Activated naive CD4-positive, alpha-beta T cell treated with anti-CD3 and anti-CD28 coated beads, Interleukin-2, amount 50 U/mL, for 16 hours (primary cell): ENCODE data around the gene GUCD1.

Experiments
- DNase-seq: peaks from one replicate; pipeline ENCODE4 v3.0.0-alpha.2; 2020

GUCD1 gene

GRCh38 chr22:24523873-24524272 is 31.1 kb downstream of the GUCD1 start:
- no peak for DNase-seq

DNA sequence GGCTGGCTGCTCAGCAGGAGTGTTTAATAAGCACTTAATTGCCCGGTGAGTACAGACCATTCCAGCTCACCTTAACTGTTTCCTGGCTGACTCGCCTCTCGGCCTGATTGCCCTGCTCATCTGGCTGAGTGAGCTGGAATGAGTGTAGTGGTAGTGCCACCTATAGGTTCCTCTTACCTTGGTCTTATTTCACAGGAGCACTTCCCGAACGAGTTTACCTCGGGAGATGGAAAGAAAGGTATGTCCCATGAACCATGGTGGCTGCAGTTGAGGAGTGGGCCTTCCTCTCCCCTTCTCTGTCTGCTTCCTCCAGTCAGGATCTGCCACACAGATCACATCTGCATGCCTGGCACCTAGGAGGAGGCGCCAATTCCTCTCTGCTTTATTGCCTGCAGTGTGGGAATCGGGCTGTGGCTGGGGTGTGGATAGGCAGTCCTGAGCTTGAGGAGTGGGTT is 33.1 kb downstream of the GUCD1 start:
- peak; percentile 29 for DNase-seq

GRCh38 chr22:24519496-24519895 is 35.4 kb downstream of the GUCD1 start:
- DNase-seq = no peak

- DNase-seq = no peak
Measured at GRCh38 chr22:24518771-24519485, 36.0 kb downstream of the GUCD1 start.

GRCh38 chr22:24518228-24518627 is 36.7 kb downstream of the GUCD1 start:
- no peak for DNase-seq

- no peak for DNase-seq
Measured at GRCh38 chr22:24517446-24517845, 37.5 kb downstream of the GUCD1 start.

GRCh38 chr22:24516301-24516737 is 38.6 kb downstream of the GUCD1 start:
- DNase-seq = no peak

DNA sequence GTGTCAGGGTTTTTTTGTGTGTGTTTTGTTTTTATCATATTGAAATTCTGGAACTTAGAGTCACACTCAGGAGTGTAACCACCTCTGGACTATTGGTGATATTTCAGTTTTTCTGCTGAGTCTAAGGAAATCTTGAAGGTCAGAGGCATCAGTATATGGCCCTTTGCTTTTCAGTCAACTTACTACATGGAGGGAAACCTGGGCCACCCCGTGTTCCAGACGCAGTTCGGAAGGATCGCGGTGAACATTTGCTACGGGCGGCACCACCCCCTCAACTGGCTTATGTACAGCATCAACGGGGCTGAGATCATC is 40.0 kb downstream of the GUCD1 start:
- no peak for DNase-seq

DNA sequence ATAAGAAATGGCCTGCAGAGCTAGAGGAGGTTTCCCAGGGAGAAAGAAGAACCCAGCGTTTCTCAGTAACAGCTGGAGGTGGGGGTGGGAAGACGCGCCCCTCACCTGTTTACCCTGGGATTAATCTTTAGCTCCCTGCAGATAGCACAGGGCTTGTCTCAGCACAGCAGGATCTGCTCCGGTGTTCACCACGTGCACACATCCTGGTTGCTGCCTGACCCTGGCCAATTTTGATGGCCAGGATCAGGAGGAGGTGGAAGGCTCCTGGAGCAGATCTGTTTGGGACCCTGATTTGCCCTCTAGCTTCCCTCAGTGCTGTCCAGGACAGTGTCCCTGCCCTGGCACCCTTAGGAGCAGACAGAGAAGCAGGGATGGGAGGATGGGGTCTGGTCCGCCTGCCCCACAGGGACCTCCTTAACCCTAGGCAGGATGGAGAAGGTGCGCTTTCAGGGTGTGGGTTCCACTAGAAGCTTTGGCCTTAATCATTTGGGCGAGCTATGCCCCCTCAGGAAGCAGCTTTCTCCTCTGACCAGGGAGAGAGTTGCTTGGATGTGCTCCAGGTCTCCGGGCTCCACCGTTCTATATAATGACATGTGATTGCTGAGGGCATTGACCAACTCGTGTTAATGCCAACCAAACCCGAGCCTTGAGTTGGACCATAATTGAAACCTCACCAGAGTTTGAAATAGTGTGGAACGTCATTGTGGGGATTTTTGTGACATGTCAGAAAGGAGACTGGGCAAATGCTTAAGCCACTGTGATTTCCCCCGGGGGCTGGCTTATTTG is 40.5 kb downstream of the GUCD1 start:
- no peak for DNase-seq

DNA sequence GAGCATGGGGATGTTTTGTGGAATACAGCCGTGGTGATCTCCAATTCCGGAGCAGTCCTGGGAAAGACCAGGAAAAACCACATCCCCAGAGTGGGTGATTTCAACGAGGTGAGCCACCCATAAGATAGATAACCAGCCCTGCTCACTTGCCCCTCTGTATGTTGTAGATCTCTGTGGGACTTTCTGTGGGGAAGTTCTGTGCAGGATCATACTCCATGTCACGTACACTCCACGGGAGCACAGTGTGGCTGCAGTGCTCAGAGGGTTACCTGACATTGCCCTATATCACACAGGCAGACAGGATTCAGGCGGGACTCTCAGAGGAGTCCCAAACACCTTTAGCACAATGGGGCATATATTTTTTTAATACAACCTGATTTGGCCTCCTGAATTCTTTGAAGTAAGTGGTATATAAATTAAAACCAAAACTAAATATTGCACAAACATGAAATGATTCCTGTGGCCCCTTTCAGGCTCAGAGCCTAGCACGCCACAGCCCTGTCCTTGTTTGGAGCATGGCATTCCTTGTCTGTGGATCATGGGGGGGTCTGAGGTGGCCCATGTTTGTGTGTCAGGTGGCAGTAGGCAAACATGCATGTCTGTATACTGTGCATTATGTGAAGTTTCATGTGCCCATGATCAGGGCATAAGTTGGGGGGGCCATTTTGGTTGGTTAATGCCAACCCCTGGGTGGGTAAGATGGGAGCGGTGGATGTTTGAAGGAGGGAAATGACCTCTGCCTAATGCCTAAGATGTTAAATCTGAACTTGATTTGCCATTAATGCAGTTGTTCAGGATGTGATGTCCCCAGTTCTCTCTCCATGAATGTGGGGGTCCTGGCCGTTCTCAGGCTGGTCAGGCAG is 41.3 kb downstream of the GUCD1 start:
- no peak for DNase-seq

GRCh38 chr22:24512043-24512442 is 42.9 kb downstream of the GUCD1 start:
- no peak for DNase-seq

- no peak for DNase-seq
Measured at GRCh38 chr22:24510637-24511625, 44.0 kb downstream of the GUCD1 start.

- no peak for DNase-seq
Measured at GRCh38 chr22:24507716-24508115, 47.2 kb downstream of the GUCD1 start.

GRCh38 chr22:24506802-24507438 is 48.0 kb downstream of the GUCD1 start:
- DNase-seq = no peak

DNA sequence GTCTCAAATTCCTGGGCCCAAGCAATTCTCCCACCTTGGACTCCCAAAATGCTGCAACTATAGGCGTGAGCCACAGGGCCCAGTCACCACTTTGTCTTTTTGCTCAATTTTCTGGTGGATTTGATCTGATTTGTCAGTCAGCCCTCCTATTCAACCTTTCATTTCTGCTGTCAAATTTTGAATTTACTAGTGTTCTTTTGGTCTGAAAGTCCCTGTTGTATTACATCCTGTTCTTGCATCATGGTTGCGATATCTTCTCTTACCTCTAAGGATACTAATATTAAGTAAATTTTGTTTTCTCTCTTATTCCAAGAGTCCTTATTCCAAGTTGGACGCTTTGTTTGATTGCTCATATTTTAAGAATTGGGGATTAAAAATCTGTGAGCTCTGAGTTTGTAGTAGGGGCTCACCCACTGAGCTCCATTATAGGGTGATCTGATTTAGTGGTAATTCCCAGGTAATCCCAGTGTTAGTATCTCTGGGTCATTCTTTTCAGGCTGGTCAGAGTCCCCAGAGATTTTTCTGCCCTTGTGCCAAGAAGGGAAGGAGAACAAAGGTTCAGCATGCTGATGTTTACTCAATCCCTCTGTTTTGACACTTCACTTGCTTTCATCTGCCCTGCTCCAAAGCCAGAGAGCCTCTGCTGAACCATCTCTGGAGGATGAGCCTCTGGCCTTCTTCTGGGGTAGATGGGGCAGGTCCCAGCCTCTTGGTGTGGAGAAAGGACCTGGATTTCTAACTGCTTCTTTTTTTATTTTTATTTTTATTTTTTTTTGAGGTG is 49.8 kb downstream of the GUCD1 start:
- DNase-seq = no peak

- DNase-seq = no peak
Measured at GRCh38 chr22:24504540-24504939, 50.4 kb downstream of the GUCD1 start.

DNA sequence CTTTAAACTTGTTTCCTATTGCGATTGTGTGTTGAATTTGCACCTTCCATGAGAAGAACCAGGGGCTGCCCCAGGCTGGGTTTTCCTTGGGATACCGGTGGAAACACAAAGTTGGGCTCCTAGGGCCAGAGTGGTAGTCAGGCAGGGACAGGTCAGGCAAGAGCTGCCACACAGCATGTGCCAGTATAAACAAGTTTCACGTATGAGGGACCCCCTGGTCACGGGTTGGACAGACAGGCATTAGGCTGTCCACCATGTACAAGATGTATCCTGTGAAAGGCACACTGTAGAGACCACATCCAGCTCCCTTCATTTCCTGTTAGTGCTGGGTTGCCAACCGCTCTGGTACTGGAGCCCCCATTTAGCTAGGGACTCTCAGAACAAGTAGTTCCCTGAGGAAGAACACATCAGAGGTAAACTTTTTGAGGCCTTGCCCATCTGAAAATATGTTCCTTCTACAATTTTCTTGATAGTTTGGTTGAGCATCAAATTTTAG is 51.0 kb downstream of the GUCD1 start:
- DNase-seq = no peak

DNA sequence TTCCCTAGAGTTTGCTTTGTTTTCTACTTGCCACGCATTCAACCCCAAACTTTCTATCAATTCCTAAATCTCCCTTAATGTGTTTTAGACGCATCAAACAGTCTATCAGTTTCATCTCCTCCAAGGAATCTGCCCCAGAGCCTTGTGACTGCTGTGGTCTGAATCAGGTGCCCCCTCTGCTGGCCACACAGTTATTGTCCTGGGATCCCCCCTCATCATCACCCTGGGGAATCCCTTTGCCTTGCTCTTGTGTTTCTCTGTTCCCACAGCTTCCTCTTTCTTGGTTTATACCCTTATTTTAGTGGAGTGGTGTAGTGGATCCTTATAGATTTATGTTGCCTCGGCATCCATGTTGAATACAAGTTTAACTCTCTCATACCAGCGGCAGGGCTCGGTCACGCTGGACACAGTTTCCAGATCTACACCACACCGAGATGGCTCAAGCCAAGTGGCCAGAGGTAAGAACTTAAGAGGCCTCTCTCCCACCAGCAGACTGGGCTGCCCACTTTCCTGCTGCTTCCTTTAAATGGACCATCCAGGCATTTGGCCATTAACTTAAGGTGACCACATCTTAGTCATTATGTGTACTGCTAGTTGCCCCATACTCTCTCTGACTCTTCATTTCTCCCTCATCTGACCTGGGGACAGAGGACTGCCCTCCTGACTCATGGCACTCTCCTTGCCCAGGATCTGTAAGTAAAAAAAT is 51.6 kb downstream of the GUCD1 start:
- peak; percentile 66 for DNase-seq

- no peak for DNase-seq
Measured at GRCh38 chr22:24502541-24502940, 52.4 kb downstream of the GUCD1 start.

GRCh38 chr22:24502034-24502433 is 52.9 kb downstream of the GUCD1 start:
- no peak for DNase-seq
